GM23338 (cell line): ENCODE measurements around the gene RAB31. TPM values are rescaled to one million over a fixed set of nuclear protein-coding genes. Genes with fewer than 3 reads are reported as not detected.

Source experiments
- ATAC-seq: fragments of 200-7000 bp; cut with Tn5 transposase; 3 replicates; pipeline ENCODE4 v1.9.1; 2020
- DNase-seq: peaks from one replicate; pipeline ENCODE4 v3.0.0-alpha.2; 2015; ENCODE audit warnings: low spot score
- H2AFZ ChIP-seq: fragments of 200-600 bp; sonication (generic); 2 replicates; pipeline ENCODE4 v1.8.0; 2016; ENCODE audit warnings: antibody characterized with exemption, mild to moderate bottlenecking, moderate library complexity
- H3F3A ChIP-seq: fragments of 200-600 bp; sonication (generic); replicated peaks from 2 replicates; pipeline ENCODE4 v1.8.0; 2017; ENCODE audit warnings: antibody characterized with exemption, mixed run types, low read depth
- H3K27ac ChIP-seq: fragments of 200-600 bp; sonication (generic); 2 replicates; pipeline ENCODE4 v1.6.1; 2016; ENCODE audit warnings: low read depth
- H3K27me3 ChIP-seq: fragments of 200-600 bp; sonication (generic); 2 replicates; pipeline ENCODE4 v1.8.0; 2016; ENCODE audit warnings: mild to moderate bottlenecking, mixed run types, moderate library complexity; ENCODE audit not compliant: insufficient read depth
- H3K36me3 ChIP-seq: fragments of 200-600 bp; sonication (generic); 2 replicates; pipeline ENCODE4 v1.8.0; 2016; ENCODE audit warnings: mild to moderate bottlenecking; ENCODE audit not compliant: insufficient read depth
- H3K4me1 ChIP-seq: fragments of 200-600 bp; sonication (generic); 2 replicates; pipeline ENCODE4 v1.8.0; 2016; ENCODE audit warnings: mild to moderate bottlenecking, moderate library complexity; ENCODE audit not compliant: insufficient read depth
- H3K4me2 ChIP-seq: fragments of 200-600 bp; sonication (generic); 2 replicates; pipeline ENCODE4 v1.7.1; 2017; ENCODE audit warnings: mixed run types
- H3K4me3 ChIP-seq: fragments of 200-600 bp; sonication (generic); 2 replicates; pipeline ENCODE4 v1.6.1; 2016; ENCODE audit warnings: mixed run types
- H3K79me2 ChIP-seq: fragments of 200-600 bp; sonication (generic); replicated peaks from 2 replicates; pipeline ENCODE4 v1.8.0; 2017; ENCODE audit warnings: mild to moderate bottlenecking; ENCODE audit not compliant: insufficient read depth
- H3K9me2 ChIP-seq: fragments of 200-600 bp; sonication (generic); 2 replicates; pipeline ENCODE4 v1.8.0; 2017; ENCODE audit not compliant: insufficient read depth
- H4K20me1 ChIP-seq: fragments of 200-600 bp; sonication (generic); replicated peaks from 2 replicates; pipeline ENCODE4 v1.8.0; 2017; ENCODE audit warnings: mild to moderate bottlenecking; ENCODE audit not compliant: insufficient read depth
- H3K27ac Mint-ChIP-seq: 2 replicates; pipeline ENCODE4 v1.8.0; 2020; ENCODE audit warnings: inconsistent platforms, mild to moderate bottlenecking, moderate library complexity, mixed read lengths
- H3K27me3 Mint-ChIP-seq: 3 replicates; pipeline ENCODE4 v1.8.0; 2022; ENCODE audit warnings: low read depth, mild to moderate bottlenecking, moderate library complexity, mixed read lengths, inconsistent platforms; ENCODE audit not compliant: insufficient read depth, poor library complexity
- H3K36me3 Mint-ChIP-seq: 3 replicates; pipeline ENCODE4 v1.8.0; 2021; ENCODE audit warnings: low read depth, mild to moderate bottlenecking, inconsistent platforms, moderate library complexity, mixed read lengths
- H3K4me1 Mint-ChIP-seq: 3 replicates; pipeline ENCODE4 v1.8.0; 2020; ENCODE audit warnings: mild to moderate bottlenecking, inconsistent platforms, mixed read lengths
- H3K4me3 Mint-ChIP-seq: 3 replicates; pipeline ENCODE4 v1.8.0; 2021; ENCODE audit warnings: moderate library complexity, mild to moderate bottlenecking, inconsistent platforms, mixed read lengths
- H3K9me3 Mint-ChIP-seq: 3 replicates; pipeline ENCODE4 v1.8.0; 2020; ENCODE audit warnings: moderate library complexity, mild to moderate bottlenecking, inconsistent platforms, mixed read lengths
- CREB1 ChIP-seq: fragments of 250-450 bp; sonication (Bioruptor Pico); IDR thresholded peaks from 2 replicates; pipeline ENCODE4 v1.5.0; 2020; ENCODE audit warnings: low read depth, mild to moderate bottlenecking, moderate library complexity
- EZH2 ChIP-seq: fragments of 200-600 bp; sonication (generic); IDR thresholded peaks from one replicate; pipeline ENCODE4 v1.8.0; 2017; ENCODE audit warnings: antibody characterized with exemption, mild to moderate bottlenecking, low read depth; ENCODE audit not compliant: unreplicated experiment
- JUNB ChIP-seq: IDR thresholded peaks from one replicate; pipeline ENCODE4 v1.6.1; 2016; ENCODE audit warnings: antibody characterized with exemption; ENCODE audit not compliant: unreplicated experiment
- NANOG ChIP-seq: IDR thresholded peaks from 2 replicates; pipeline ENCODE4 v1.6.1; 2016; ENCODE audit warnings: antibody characterized with exemption, borderline replicate concordance
- POLR2AphosphoS5 ChIP-seq: IDR thresholded peaks from 2 replicates; pipeline ENCODE4 v1.6.1; 2016; ENCODE audit warnings: antibody characterized with exemption, low read depth
- STAT1 ChIP-seq: IDR thresholded peaks from one replicate; pipeline ENCODE4 v1.6.1; 2016; ENCODE audit warnings: antibody characterized with exemption; ENCODE audit not compliant: unreplicated experiment
- ZNF331 ChIP-seq: fragments of 250-450 bp; sonication (Bioruptor Pico); IDR thresholded peaks from 2 replicates; pipeline ENCODE4 v1.5.0; 2020; ENCODE audit warnings: low read depth, mild to moderate bottlenecking, moderate library complexity
- polyA plus RNA-seq: library from polyadenylated mRNA; unstranded; fragments of >200 nt; fragmentation: Nextera tagmentation; extraction: Ambion mirVana; gene quantifications from 2 replicates; pipeline ENCODE4 v1.2.1, GENCODE V29; 2016
- total RNA-seq: library from RNA; depleted of rRNA; stranded (reverse); fragments of >200 nt; shearing (Covaris generic); gene quantifications from 2 replicates; pipeline ENCODE4 v1.2.3, GENCODE V29; 2014
- TF ChIP-seq, protein P1 (sequence below): IDR thresholded peaks from one replicate; pipeline ENCODE4 v1.6.1; 2018; ENCODE audit warnings: antibody characterized with exemption; ENCODE audit not compliant: unreplicated experiment
- TF ChIP-seq, protein P2 (sequence below), 2 experiments: fragments of 200-600 bp in 1 of 2; sonication (generic) in 1 of 2; conservative IDR thresholded peaks; 2 replicates each; pipeline versions ENCODE4 v1.5.1 to v1.6.1; 2016 to 2017; ENCODE audit warnings: antibody characterized with exemption in 2 of 2, low read depth in 2 of 2, mild to moderate bottlenecking in 2 of 2, moderate library complexity in 1 of 2
- TF ChIP-seq, protein P3 (sequence below): fragments of 250-450 bp; sonication (Bioruptor Pico); IDR thresholded peaks from 2 replicates; pipeline ENCODE4 v1.5.0; 2020; ENCODE audit warnings: mild to moderate bottlenecking, moderate library complexity

RAB31 gene
- total and polyA plus RNA-seq, 2 experiments from 2014 or later, result 33.8 to 46.1 TPM

DNA sequence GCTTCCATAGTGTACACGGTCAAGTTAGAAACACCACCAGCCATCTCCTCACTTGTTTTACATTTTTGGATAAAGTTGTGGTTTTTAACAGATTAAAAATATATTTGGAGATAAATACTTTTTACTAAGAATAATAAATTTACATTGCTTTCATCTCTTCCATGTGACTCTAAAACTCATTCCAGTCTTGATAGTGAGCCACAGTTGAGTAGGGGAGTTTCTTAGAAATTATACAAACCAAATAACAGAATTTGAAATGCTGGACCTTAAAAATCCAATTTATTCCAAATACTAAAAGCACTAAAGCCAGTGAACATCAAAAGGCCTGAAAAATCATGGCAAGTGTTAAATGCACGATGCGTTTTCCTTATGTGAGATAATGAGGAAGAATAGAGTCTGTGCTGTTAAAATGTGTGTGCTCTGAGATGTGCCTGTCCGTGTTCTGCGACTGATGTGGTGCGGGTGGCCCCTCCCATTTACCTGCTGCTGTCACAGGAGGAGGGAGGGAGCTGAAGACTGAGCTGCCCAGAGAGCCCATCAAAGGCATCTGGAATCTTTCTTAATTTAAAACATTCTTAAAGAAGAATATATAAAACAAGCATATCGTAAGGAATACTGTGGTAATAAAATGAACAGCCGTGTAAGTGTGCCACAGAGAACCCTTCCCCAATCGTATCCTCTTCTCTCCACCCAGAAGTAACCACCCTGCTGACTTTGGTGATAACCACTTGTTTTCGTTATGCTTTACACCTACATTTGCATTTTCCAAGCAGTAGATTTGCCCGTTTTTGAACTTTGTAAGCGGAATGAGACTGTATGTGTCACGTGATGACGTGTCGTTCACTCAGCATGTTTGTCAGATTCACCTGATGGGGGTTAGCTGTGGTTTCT, 120.7 kb downstream of the RAB31 start (continued):
- TF ChIP-seq, protein P1, sequence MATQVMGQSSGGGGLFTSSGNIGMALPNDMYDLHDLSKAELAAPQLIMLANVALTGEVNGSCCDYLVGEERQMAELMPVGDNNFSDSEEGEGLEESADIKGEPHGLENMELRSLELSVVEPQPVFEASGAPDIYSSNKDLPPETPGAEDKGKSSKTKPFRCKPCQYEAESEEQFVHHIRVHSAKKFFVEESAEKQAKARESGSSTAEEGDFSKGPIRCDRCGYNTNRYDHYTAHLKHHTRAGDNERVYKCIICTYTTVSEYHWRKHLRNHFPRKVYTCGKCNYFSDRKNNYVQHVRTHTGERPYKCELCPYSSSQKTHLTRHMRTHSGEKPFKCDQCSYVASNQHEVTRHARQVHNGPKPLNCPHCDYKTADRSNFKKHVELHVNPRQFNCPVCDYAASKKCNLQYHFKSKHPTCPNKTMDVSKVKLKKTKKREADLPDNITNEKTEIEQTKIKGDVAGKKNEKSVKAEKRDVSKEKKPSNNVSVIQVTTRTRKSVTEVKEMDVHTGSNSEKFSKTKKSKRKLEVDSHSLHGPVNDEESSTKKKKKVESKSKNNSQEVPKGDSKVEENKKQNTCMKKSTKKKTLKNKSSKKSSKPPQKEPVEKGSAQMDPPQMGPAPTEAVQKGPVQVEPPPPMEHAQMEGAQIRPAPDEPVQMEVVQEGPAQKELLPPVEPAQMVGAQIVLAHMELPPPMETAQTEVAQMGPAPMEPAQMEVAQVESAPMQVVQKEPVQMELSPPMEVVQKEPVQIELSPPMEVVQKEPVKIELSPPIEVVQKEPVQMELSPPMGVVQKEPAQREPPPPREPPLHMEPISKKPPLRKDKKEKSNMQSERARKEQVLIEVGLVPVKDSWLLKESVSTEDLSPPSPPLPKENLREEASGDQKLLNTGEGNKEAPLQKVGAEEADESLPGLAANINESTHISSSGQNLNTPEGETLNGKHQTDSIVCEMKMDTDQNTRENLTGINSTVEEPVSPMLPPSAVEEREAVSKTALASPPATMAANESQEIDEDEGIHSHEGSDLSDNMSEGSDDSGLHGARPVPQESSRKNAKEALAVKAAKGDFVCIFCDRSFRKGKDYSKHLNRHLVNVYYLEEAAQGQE, result no peak
- TF ChIP-seq STAT1 (no peak), POLR2AphosphoS5 (no peak), EZH2 (no peak), JUNB (no peak), CREB1 (no peak)
- TF ChIP-seq, protein P2, sequence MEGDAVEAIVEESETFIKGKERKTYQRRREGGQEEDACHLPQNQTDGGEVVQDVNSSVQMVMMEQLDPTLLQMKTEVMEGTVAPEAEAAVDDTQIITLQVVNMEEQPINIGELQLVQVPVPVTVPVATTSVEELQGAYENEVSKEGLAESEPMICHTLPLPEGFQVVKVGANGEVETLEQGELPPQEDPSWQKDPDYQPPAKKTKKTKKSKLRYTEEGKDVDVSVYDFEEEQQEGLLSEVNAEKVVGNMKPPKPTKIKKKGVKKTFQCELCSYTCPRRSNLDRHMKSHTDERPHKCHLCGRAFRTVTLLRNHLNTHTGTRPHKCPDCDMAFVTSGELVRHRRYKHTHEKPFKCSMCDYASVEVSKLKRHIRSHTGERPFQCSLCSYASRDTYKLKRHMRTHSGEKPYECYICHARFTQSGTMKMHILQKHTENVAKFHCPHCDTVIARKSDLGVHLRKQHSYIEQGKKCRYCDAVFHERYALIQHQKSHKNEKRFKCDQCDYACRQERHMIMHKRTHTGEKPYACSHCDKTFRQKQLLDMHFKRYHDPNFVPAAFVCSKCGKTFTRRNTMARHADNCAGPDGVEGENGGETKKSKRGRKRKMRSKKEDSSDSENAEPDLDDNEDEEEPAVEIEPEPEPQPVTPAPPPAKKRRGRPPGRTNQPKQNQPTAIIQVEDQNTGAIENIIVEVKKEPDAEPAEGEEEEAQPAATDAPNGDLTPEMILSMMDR (conservative IDR thresholded peaks at IDR 0.05; ENCODE audit: low read depth in 2 of 2), result no peak

DNA sequence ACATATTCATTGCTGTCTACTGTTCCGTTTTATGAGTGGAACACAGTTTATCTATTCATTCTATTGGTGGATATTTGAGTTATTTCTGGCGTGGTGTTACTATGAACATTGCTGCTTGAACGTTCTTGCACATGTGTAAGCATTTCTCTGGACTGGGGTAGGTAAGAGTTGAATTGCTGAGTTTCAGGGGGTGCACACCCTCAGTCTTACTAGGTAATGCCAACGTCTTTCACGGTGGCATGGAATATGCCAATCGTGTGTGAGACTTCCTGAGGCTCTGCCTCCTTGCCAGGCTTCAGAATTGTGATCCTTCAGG, 121.3 kb downstream of the RAB31 start:
- ATAC-seq (no peak), DNase-seq (no peak)
- H3F3A ChIP-seq, result no peaks in the 10 kb centered on the region
- H3K27ac ChIP-seq, result no peak overlapping the region
- H3K4me3 ChIP-seq, result no peak overlapping the region
- no peaks in the 10 kb centered on the region for H3K36me3 ChIP-seq
- no peak overlapping the region for H3K4me3 Mint-ChIP-seq
- peaks cover 8% of the 10 kb centered on the region for H3K4me1 Mint-ChIP-seq
- H3K4me2 ChIP-seq, result no peak overlapping the region
- no peak overlapping the region for H2AFZ ChIP-seq
- H3K9me2 ChIP-seq, result peaks cover 11% of the 10 kb centered on the region
- H3K4me1 ChIP-seq, result peaks cover 7% of the 10 kb centered on the region
- no peak overlapping the region for H3K27ac Mint-ChIP-seq
- no peaks in the 10 kb centered on the region; the same call in 2 of the 3 replicates for H3K36me3 Mint-ChIP-seq
- H3K27me3 Mint-ChIP-seq, result peaks cover 6% of the 10 kb centered on the region
- H4K20me1 ChIP-seq, result no peaks in the 10 kb centered on the region
- H3K9me3 Mint-ChIP-seq, result no peaks in the 10 kb centered on the region; the same call in 2 of the 3 replicates
- H3K79me2 ChIP-seq, result no peaks in the 10 kb centered on the region
- no peaks in the 10 kb centered on the region for H3K27me3 ChIP-seq
- TF ChIP-seq, protein P2 (conservative IDR thresholded peaks at IDR 0.05; ENCODE audit: low read depth in 2 of 2), result no peak
- no peak for TF ChIP-seq NANOG
- TF ChIP-seq ZNF331 (CRISPR knock-in tag), result no peak
- TF ChIP-seq, protein P3, sequence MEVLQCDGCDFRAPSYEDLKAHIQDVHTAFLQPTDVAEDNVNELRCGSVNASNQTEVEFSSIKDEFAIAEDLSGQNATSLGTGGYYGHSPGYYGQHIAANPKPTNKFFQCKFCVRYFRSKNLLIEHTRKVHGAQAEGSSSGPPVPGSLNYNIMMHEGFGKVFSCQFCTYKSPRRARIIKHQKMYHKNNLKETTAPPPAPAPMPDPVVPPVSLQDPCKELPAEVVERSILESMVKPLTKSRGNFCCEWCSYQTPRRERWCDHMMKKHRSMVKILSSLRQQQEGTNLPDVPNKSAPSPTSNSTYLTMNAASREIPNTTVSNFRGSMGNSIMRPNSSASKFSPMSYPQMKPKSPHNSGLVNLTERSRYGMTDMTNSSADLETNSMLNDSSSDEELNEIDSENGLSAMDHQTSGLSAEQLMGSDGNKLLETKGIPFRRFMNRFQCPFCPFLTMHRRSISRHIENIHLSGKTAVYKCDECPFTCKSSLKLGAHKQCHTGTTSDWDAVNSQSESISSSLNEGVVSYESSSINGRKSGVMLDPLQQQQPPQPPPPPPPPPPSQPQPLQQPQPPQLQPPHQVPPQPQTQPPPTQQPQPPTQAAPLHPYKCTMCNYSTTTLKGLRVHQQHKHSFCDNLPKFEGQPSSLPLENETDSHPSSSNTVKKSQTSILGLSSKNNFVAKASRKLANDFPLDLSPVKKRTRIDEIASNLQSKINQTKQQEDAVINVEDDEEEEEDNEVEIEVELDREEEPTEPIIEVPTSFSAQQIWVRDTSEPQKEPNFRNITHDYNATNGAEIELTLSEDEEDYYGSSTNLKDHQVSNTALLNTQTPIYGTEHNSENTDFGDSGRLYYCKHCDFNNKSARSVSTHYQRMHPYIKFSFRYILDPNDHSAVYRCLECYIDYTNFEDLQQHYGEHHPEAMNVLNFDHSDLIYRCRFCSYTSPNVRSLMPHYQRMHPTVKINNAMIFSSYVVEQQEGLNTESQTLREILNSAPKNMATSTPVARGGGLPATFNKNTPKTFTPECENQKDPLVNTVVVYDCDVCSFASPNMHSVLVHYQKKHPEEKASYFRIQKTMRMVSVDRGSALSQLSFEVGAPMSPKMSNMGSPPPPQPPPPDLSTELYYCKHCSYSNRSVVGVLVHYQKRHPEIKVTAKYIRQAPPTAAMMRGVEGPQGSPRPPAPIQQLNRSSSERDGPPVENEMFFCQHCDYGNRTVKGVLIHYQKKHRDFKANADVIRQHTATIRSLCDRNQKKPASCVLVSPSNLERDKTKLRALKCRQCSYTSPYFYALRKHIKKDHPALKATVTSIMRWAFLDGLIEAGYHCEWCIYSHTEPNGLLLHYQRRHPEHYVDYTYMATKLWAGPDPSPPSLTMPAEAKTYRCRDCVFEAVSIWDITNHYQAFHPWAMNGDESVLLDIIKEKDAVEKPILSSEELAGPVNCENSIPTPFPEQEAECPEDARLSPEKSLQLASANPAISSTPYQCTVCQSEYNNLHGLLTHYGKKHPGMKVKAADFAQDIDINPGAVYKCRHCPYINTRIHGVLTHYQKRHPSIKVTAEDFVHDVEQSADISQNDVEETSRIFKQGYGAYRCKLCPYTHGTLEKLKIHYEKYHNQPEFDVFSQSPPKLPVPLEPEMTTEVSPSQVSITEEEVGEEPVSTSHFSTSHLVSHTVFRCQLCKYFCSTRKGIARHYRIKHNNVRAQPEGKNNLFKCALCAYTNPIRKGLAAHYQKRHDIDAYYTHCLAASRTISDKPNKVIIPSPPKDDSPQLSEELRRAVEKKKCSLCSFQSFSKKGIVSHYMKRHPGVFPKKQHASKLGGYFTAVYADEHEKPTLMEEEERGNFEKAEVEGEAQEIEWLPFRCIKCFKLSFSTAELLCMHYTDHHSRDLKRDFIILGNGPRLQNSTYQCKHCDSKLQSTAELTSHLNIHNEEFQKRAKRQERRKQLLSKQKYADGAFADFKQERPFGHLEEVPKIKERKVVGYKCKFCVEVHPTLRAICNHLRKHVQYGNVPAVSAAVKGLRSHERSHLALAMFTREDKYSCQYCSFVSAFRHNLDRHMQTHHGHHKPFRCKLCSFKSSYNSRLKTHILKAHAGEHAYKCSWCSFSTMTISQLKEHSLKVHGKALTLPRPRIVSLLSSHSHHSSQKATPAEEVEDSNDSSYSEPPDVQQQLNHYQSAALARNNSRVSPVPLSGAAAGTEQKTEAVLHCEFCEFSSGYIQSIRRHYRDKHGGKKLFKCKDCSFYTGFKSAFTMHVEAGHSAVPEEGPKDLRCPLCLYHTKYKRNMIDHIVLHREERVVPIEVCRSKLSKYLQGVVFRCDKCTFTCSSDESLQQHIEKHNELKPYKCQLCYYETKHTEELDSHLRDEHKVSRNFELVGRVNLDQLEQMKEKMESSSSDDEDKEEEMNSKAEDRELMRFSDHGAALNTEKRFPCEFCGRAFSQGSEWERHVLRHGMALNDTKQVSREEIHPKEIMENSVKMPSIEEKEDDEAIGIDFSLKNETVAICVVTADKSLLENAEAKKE (CRISPR knock-in tag), result no peak
- no peak for TF ChIP-seq JUNB
